Ovary (tissue), 9 donors: ENCODE measurements around the gene ADD1. TPM values are rescaled to one million over a fixed set of nuclear protein-coding genes. Genes with fewer than 3 reads are reported as not detected.

Experiments
- DNase-seq, 5 donors: peaks; one replicate each; pipeline ENCODE4 v3.0.0-alpha.2; 2019 to 2020
- H3K27ac ChIP-seq, 2 donors: fragments of 200-600 bp; one replicate each; pipeline versions ENCODE4 v1.5.1 to v1.8.0; 2019 to 2022
- H3K27me3 ChIP-seq: fragments of 200-600 bp; one replicate; pipeline ENCODE4 v1.8.0; 2022
- H3K36me3 ChIP-seq: fragments of 200-600 bp; sonication (generic); one replicate; pipeline ENCODE4 v1.5.1; 2019
- H3K4me1 ChIP-seq: one replicate; pipeline ENCODE4 v1.8.1; 2013; ENCODE audit warnings: mild to moderate bottlenecking, moderate library complexity; ENCODE audit not compliant: insufficient read depth
- H3K4me3 ChIP-seq: fragments of 200-600 bp; sonication (generic); one replicate; pipeline ENCODE4 v1.5.1; 2017
- H3K9me3 ChIP-seq, 2 donors: fragments of 200-600 bp in 1 of 2; sonication (generic) in 1 of 2; one replicate each; pipeline versions ENCODE4 v1.5.1 to v1.8.1; 2013 to 2019; ENCODE audit warnings: mild to moderate bottlenecking in 1 of 2, moderate library complexity in 1 of 2
- EP300 ChIP-seq: sonication (generic); formaldehyde crosslinking; IDR thresholded peaks from one replicate; pipeline ENCODE4 v1.6.1; 2017; ENCODE audit warnings: antibody characterized with exemption
- POLR2A ChIP-seq: fragments of 450-650 bp; IDR thresholded peaks from one replicate; pipeline ENCODE4 v1.6.1; 2017; ENCODE audit warnings: antibody characterized with exemption, mild to moderate bottlenecking, moderate library complexity
- WGBS, 3 donors: extraction: QIAGEN DNeasy Blood & Tissue Kit in 1 of 3; methylation state at CpG; one replicate each; pipeline versions ENCODE4 v1.1.5 to v1.1.7; 2013 to 2017; 5-methylcytosine and 5-hydroxymethylcytosine counted together
- intact Hi-C, 4 donors: fragments of 100-400 bp; cut with DNase I; formaldehyde crosslinking; loops; one replicate each; pipeline versions ENCODE4 v1.11.0 to v1.15.1; 2022 to 2023
- polyA plus RNA-seq, 2 donors: library from polyadenylated mRNA; stranded (reverse); fragments of 200-250 nt in 1 of 2; fragments of 350-450 nt in 1 of 2; fragmentation: Illumina TruSeq in 1 of 2; extraction: RNeasy Lipid Tissue Mini Kit (QIAGEN cat#74804) in 1 of 2; gene quantifications; one replicate each; pipeline ENCODE4 v1.2.3, GENCODE V29; 2013 to 2014
- total RNA-seq, 7 donors: library from RNA; depleted of rRNA in 2 of 7; stranded (reverse); fragments of >200 nt in 2 of 7; fragmentation: NEBNext Ultra II Directional in 3 of 7; extraction: Animal tissue kit (Norgen Biotek cat#: 25700) in 3 of 7; gene quantifications; one replicate each; pipeline versions ENCODE4 v1.1.0 to v1.2.4, GENCODE V29; 2016 to 2023
- TF ChIP-seq, protein P1 (sequence below), 3 donors: fragments of 450-650 bp in 2 of 3; fragments of 200-600 bp in 1 of 3; IDR thresholded peaks; one replicate each; pipeline versions ENCODE4 v1.5.1 to v1.8.0; 2016 to 2022; ENCODE audit warnings: antibody characterized with exemption in 3 of 3, mild to moderate bottlenecking in 1 of 3
- donor health status: DM: no; HTN: no; CAD: no; lungs with moderate emphysema.
- donor health status: DM: no; HTN: no; CAD: no.
- donor health status: Bipolar disorder and iron deficiency.
- donor health status: DM: yes; HTN: yes; CAD: no.
- donor health status: DM: no; HTN: no; CAD: no.
- donor health status: DM: yes; HTN: yes; CAD: no.

The ADD1 gene
- total and polyA plus RNA-seq, 9 donors = 166 to 447 (median 365) TPM

DNA sequence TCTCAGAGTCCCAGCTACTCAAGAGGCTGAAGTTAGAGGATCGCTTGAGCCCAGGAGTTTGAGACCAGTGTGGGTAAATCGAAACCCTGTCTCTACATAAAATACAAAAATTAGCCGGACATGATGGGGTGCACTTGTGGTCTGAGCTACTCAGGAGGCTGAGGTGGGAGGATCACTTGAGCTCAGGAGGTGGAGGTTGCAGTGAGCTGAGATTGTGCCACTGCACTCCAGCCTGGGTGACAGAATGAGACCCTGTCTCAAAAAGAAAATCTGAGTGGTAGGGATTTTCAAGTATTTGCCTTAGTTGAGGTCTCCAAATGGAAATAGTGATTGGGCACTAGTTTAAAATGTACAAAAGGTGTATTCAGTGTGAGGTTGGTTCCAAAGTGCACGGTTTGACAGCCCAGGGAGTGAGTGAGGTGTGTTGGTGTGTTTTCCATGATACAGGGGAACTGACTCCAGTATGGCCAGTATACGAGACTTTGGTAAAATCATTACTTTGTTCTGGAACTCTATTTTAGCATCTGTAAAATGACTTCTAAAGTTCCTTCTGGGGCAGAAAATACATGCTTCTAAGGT is 13.8 kb downstream of the ADD1 start:
- WGBS, 3 donors = 96 to 97% (median 97%) methylated on average over 5 of the region's 5 CpGs
- Histone ChIP-seq H3K4me3 (no peak overlapping the region), H3K4me1 (peaks cover 31% of the 10 kb centered on the region), H3K27ac (no peak overlapping the region), H3K9me3 (no peaks in the 10 kb centered on the region), H3K36me3 (no peaks in the 10 kb centered on the region), H3K27me3 (no peaks in the 10 kb centered on the region)
- intact Hi-C loops = no loop called here
- TF ChIP-seq EP300 (no peak), POLR2A (no peak)
- TF ChIP-seq, protein P1, sequence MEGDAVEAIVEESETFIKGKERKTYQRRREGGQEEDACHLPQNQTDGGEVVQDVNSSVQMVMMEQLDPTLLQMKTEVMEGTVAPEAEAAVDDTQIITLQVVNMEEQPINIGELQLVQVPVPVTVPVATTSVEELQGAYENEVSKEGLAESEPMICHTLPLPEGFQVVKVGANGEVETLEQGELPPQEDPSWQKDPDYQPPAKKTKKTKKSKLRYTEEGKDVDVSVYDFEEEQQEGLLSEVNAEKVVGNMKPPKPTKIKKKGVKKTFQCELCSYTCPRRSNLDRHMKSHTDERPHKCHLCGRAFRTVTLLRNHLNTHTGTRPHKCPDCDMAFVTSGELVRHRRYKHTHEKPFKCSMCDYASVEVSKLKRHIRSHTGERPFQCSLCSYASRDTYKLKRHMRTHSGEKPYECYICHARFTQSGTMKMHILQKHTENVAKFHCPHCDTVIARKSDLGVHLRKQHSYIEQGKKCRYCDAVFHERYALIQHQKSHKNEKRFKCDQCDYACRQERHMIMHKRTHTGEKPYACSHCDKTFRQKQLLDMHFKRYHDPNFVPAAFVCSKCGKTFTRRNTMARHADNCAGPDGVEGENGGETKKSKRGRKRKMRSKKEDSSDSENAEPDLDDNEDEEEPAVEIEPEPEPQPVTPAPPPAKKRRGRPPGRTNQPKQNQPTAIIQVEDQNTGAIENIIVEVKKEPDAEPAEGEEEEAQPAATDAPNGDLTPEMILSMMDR (IDR thresholded peaks at IDR 0.05) = no peak
- no peak for DNase-seq

DNA sequence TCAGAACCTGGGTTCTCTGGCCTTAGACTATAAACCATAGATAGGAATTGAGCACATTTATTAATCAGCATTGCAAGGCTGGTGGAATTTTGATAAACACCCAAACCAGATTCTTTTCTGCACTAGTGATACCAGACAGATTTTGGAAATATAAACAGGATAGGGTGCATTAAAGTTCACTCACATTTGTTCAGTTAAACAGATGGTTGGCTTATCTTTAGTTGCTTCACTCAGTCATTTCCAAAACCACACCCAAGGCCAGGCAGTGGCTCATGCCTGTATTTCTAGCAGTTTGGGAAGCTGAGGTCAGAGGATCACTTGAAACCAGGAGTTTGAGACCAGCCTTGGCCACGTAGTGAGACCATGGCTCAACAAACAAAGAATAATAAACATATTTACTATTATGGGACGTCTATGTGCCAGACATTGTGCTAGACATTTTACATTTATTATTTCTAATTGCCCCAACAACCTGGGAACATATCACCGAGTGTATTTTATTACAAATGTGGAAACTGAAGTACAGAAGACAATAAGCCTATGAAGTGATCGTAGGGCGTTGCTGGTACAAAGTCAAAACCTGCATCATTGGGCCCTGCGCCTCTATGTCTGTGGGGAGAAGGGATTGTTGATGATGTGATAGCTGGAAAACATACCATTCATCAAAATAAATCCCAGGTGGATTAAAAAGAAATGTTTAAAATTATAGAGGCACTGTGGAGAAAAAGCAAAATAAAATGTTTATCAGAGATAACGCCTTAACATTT is 15.0 kb downstream of the ADD1 start:
- H3K27me3 ChIP-seq = no peaks in the 10 kb centered on the region
- H3K27ac ChIP-seq = no peak overlapping the region
- TF ChIP-seq POLR2A (no peak), EP300 (no peak)
- TF ChIP-seq, protein P1 (IDR thresholded peaks at IDR 0.05) = no peak
- DNase-seq = no peak
- H3K4me1 ChIP-seq = peaks cover 29% of the 10 kb centered on the region
- H3K36me3 ChIP-seq = no peaks in the 10 kb centered on the region
- H3K9me3 ChIP-seq = no peaks in the 10 kb centered on the region
- WGBS, 3 donors = 23 to 32% (median 25%) methylated on average over 7 of the region's 7 CpGs
- no peak overlapping the region for H3K4me3 ChIP-seq
- intact Hi-C loops = no loop called here

DNA sequence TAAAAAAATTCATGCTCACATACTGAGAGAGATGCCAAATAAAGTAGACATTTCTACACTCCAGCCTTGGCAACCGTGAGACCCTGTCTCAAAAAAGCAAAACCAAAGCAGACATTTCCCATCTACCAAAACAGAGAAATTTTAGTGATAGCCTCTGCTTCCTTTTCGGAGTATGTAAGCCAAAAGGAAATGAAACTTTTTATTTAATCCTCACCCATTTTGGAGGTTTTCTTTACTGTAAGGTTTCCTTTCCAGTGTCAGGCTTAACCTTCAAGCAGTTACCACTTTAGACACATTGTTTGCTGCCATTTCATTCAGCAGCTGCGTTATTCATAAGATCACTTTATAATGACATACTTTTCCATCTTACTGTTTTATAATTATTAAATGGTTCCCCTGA is 15.9 kb downstream of the ADD1 start:
- H3K4me1 ChIP-seq = peaks cover 31% of the 10 kb centered on the region
- H3K27me3 ChIP-seq = no peaks in the 10 kb centered on the region
- no peak overlapping the region for H3K4me3 ChIP-seq
- TF ChIP-seq, protein P1 (IDR thresholded peaks at IDR 0.05) = no peak
- TF ChIP-seq POLR2A = no peak
- TF ChIP-seq EP300 = no peak
- H3K9me3 ChIP-seq = no peaks in the 10 kb centered on the region
- no peak overlapping the region for H3K27ac ChIP-seq
- intact Hi-C loops = no loop called here
- DNase-seq = no peak
- no peaks in the 10 kb centered on the region for H3K36me3 ChIP-seq
- WGBS, 3 donors = 17 to 25% (median 18%) methylated on average over 3 of the region's 3 CpGs

DNA sequence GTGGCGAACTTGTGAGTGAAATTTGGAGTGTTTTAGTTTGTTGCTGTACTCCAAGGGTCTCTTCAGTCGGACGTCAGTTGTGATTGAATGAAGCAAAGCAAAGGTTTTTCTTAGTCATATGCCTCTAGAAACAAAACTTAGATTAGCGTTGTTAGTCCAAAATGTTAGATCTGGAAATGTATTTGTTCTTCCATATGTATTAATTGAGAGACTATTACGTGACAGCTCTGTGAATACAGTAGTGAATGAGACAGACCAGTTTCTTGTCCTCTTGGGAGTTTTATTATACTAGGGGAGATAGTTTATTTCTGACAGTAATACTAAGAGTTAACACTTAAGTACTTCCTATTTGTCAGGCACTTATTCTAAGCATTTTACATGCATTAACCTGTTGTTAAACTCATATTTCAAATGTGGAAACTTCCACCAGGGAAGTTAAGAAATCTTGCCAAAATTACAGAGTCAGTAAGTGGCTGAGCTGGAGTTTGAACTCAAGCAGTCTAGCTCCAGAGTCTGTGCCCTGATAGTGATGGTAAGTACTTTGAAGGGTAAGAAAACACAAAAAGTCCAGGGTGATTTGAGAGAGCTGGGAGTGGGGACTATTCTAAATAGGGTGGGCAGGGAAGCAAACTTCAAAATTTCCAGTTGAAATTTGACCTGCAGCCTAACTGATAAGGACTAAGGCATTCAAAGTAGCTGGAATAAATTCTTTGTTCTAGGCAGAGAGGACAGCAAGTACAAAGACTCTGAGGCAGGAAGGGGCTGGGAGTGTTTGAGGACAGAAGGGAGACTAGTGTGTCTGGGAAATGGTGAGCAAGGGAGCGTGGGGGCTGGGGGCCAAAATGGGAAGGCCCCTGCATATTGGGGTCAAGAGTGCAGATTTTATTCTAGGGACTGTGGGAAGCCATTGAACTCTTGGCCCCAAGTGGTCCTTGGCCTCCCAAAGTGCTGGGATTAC is 17.0 kb downstream of the ADD1 start:
- 67 to 77% (median 71%) methylated on average over 6 of the region's 6 CpGs for WGBS, 3 donors

More for the DNA sequence above, 17.0 kb downstream of the ADD1 start:
- Histone ChIP-seq H3K27me3 (no peaks in the 10 kb centered on the region), H3K4me3 (no peak overlapping the region), H3K27ac (no peak overlapping the region), H3K4me1 (peaks cover 28% of the 10 kb centered on the region), H3K36me3 (no peaks in the 10 kb centered on the region), H3K9me3 (no peaks in the 10 kb centered on the region)
- peak in 1 of 5 donors; percentile 53 for DNase-seq
- TF ChIP-seq, protein P1 (IDR thresholded peaks at IDR 0.05) = no peak
- TF ChIP-seq POLR2A (no peak), EP300 (no peak)
- intact Hi-C loops = loop anchor here in 1 of 4 donors (10.0 kb wide), 1 partner anchor 54 kb away; no protein-coding TSS in a partner anchor
